Dermis lymphatic vessel endothelial cell (primary cell): ENCODE measurements around the gene NSDHL. TPM values are rescaled to one million over a fixed set of nuclear protein-coding genes. Genes with fewer than 3 reads are reported as not detected.

ENCODE experiments used
- total RNA-seq: library from RNA; depleted of rRNA; stranded (reverse); fragments of >200 nt; gene quantifications from 2 replicates; pipeline ENCODE4 v1.2.1, GENCODE V29; 2014

Gene NSDHL
- total RNA-seq, result 9.6 and 10.3 TPM in 2 replicates

GRCh38 chrX:152830312-152831305 lies at the start of gene NSDHL, which contains the start of gene CETN2:
NSDHL (plus strand) TSS chrX:152831063; CDS start chrX:152846325, 15,262 bp downstream.
CETN2 (minus strand) TSS chrX:152830757; CDS start chrX:152830710, 47 bp downstream.

GRCh38 chrX:152897222-152898131 lies 66.6 kb downstream of the NSDHL start, which contains the start of gene ZNF185:
ZNF185 (plus strand) TSS chrX:152898067; CDS start chrX:152914490, 16,423 bp downstream.

Other genes starting within 250 kb of the NSDHL start
- gene GABRQ, start 193.2 kb upstream of the NSDHL start, total RNA-seq, result under 0.01 TPM in 1 of 2 replicates, not detected in the other
- not detected in 2 replicates for gene MAGEA3, start 132.3 kb upstream of the NSDHL start, total RNA-seq
- not detected in 2 replicates for gene CSAG2, start 121.8 kb upstream of the NSDHL start, total RNA-seq
- not detected in 2 replicates for gene MAGEA2B, start 116.4 kb upstream of the NSDHL start, total RNA-seq
- not detected in 2 replicates for gene CSAG1, start 97.3 kb upstream of the NSDHL start, total RNA-seq
- not detected in 2 replicates for gene MAGEA12, start 97.3 kb upstream of the NSDHL start, total RNA-seq
- gene MAGEA2, start 77.2 kb upstream of the NSDHL start, total RNA-seq, result not detected in 2 replicates
- not detected in 2 replicates for gene CSAG3, start 71.8 kb upstream of the NSDHL start, total RNA-seq
- not detected in 2 replicates for gene MAGEA6, start 61.4 kb upstream of the NSDHL start, total RNA-seq
- gene CETN2, start 306 bp upstream of the NSDHL start, total RNA-seq, result 14.5 and 16.6 TPM in 2 replicates
- 6.9 and 7.7 TPM in 2 replicates for gene ZNF185, start 67.0 kb downstream of the NSDHL start, total RNA-seq
- gene PNMA5, start 163.1 kb downstream of the NSDHL start, total RNA-seq, result not detected in 2 replicates
- not detected in 2 replicates for gene PNMA3, start 225.4 kb downstream of the NSDHL start, total RNA-seq
- gene PNMA6A, start 241.4 kb downstream of the NSDHL start, total RNA-seq, result 0.43 and 0.98 TPM in 2 replicates